ENCODE data around the gene PNPLA2.

DNA sequence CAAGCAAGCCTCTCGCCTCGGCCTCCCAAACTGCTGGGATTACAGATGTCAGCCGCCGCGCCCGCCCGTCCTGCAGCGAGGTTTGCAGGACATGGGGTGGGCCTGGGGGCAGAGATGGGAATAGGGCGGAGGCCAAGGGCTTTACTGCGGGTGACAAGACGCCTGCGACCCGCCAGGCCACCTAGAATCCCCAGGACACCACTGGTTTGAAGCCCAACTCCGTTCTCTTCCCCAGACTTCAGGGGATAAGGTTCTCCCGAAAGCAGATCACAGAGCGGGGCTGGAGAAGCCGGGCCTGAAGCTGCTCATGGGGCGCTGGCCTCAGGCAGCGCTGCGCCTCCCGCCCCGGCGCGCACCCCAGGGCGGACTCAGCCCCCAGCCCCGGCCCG lies 23.3 kb downstream of the PNPLA2 start:
- no peak for TF ChIP-seq POLR2AphosphoS5 (IDR thresholded peaks at IDR 0.05; ENCODE audit: low read depth, low read length)
- TF ChIP-seq TAF1 (IDR thresholded peaks at IDR 0.05; ENCODE audit: borderline replicate concordance, insufficient read depth, low read length), result no peak
- peak; percentile 56; the same call in 1 of the 2 replicates for TF ChIP-seq SIN3A (IDR thresholded peaks at IDR 0.05; ENCODE audit: borderline replicate concordance, insufficient read depth, low read length)
- TF ChIP-seq, protein P1, sequence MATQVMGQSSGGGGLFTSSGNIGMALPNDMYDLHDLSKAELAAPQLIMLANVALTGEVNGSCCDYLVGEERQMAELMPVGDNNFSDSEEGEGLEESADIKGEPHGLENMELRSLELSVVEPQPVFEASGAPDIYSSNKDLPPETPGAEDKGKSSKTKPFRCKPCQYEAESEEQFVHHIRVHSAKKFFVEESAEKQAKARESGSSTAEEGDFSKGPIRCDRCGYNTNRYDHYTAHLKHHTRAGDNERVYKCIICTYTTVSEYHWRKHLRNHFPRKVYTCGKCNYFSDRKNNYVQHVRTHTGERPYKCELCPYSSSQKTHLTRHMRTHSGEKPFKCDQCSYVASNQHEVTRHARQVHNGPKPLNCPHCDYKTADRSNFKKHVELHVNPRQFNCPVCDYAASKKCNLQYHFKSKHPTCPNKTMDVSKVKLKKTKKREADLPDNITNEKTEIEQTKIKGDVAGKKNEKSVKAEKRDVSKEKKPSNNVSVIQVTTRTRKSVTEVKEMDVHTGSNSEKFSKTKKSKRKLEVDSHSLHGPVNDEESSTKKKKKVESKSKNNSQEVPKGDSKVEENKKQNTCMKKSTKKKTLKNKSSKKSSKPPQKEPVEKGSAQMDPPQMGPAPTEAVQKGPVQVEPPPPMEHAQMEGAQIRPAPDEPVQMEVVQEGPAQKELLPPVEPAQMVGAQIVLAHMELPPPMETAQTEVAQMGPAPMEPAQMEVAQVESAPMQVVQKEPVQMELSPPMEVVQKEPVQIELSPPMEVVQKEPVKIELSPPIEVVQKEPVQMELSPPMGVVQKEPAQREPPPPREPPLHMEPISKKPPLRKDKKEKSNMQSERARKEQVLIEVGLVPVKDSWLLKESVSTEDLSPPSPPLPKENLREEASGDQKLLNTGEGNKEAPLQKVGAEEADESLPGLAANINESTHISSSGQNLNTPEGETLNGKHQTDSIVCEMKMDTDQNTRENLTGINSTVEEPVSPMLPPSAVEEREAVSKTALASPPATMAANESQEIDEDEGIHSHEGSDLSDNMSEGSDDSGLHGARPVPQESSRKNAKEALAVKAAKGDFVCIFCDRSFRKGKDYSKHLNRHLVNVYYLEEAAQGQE (IDR thresholded peaks at IDR 0.05; ENCODE audit: insufficient read depth in 1 of 2, low read depth in 2 of 2, low read length in 2 of 2), result no peak
- TF ChIP-seq FOXP2 (optimal IDR thresholded peaks at IDR 0.05; ENCODE audit: borderline replicate concordance, extremely low read depth, extremely low read length, insufficient read depth), result no peak
